Parathyroid adenoma (tissue), 2 donors: Measurements from ENCODE around the gene HOXB7.

Experiments used
- H2AFZ ChIP-seq: fragments of 300-600 bp; sonication (generic); one replicate; pipeline ENCODE4 v1.7.0; 2017; ENCODE audit warnings: antibody characterized with exemption, mild to moderate bottlenecking
- H3K27ac ChIP-seq: fragments of 300-600 bp; sonication (generic); one replicate; pipeline ENCODE4 v1.7.0; 2017
- H3K27me3 ChIP-seq: fragments of 300-600 bp; sonication (generic); one replicate; pipeline ENCODE4 v1.7.0; 2017; ENCODE audit warnings: low read length; ENCODE audit not compliant: control insufficient read depth, insufficient read depth
- H3K36me3 ChIP-seq: fragments of 300-600 bp; sonication (generic); one replicate; pipeline ENCODE4 v1.7.0; 2017; ENCODE audit warnings: low read length; ENCODE audit not compliant: control insufficient read depth, insufficient read depth
- H3K4me1 ChIP-seq: fragments of 300-600 bp; sonication (generic); one replicate; pipeline ENCODE4 v1.7.0; 2017; ENCODE audit warnings: control low read depth
- H3K4me2 ChIP-seq: fragments of 300-600 bp; sonication (generic); one replicate; pipeline ENCODE4 v1.7.0; 2017; ENCODE audit warnings: low read length
- H3K4me3 ChIP-seq: fragments of 300-600 bp; sonication (generic); one replicate; pipeline ENCODE4 v1.7.0; 2017; ENCODE audit warnings: low read depth, low read length
- H3K79me2 ChIP-seq: fragments of 300-600 bp; sonication (generic); one replicate; pipeline ENCODE4 v1.7.0; 2017; ENCODE audit warnings: control low read depth
- H3K9ac ChIP-seq: fragments of 300-600 bp; sonication (generic); one replicate; pipeline ENCODE4 v1.7.0; 2017; ENCODE audit warnings: mild to moderate bottlenecking
- H3K9me3 ChIP-seq: fragments of 300-600 bp; sonication (generic); one replicate; pipeline ENCODE4 v1.7.0; 2017; ENCODE audit warnings: low read length; ENCODE audit not compliant: control insufficient read depth
- CTCF ChIP-seq: fragments of 300-600 bp; sonication (generic); IDR thresholded peaks from one replicate; pipeline ENCODE4 v1.7.0; 2017; ENCODE audit warnings: antibody characterized with exemption, mild to moderate bottlenecking
- donor health status: primary hyperparathyroidism.

Gene HOXB7

GRCh38 chr17:48594538-48595277 is 16.1 kb downstream of the HOXB7 start:
- Histone ChIP-seq H3K27me3 (peaks cover 6% of the 10 kb centered on the region), H3K27ac (no peak overlapping the region), H3K9ac (no peak overlapping the region), H3K36me3 (no peaks in the 10 kb centered on the region), H2AFZ (no peak overlapping the region), H3K79me2 (no peaks in the 10 kb centered on the region), H3K4me1 (no peaks in the 10 kb centered on the region), H3K4me2 (no peak overlapping the region), H3K9me3 (no peaks in the 10 kb centered on the region), H3K4me3 (no peak overlapping the region)
- TF ChIP-seq CTCF: no peak

DNA sequence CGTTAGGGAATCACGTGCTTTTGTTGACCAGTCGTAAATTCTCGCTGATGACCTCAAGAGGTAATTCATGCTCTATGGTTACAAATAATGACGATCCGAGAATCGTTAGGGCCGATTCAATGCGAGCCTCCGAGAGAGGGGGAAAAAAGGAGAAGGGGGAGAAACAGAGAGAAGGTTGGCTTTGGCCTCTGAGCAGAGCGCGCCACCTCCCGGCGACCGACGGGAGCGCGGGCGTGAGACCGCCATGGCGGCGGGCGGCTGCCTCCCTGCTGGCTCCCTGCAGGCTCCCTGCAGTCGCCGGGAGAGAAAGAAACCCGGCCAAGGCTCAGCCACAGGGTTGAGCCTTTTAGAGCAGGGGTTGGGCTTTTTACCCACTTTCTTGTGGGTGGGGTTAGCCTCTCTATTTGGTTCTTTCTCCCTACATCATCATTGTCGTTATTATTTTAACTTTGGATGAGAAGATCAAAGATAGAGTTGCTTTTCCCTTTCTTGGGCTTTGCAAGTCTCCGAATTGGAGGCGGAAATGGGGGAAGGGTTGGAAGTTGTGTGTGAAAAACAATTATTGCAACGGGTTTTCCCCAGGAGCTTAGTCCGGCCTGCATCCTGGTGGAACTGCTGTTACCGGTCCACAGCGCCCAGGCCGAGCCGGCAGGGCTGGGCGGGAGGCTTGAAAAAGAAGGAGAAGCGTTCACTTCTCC is 16.8 kb downstream of the HOXB7 start:
- Histone ChIP-seq H3K27ac (no peak overlapping the region), H3K79me2 (no peaks in the 10 kb centered on the region), H3K4me3 (peak overlapping the region; percentile 58), H3K27me3 (peaks cover 6% of the 10 kb centered on the region), H2AFZ (no peak overlapping the region), H3K4me1 (no peaks in the 10 kb centered on the region), H3K36me3 (no peaks in the 10 kb centered on the region), H3K9me3 (no peaks in the 10 kb centered on the region), H3K4me2 (peak overlapping the region; percentile 97), H3K9ac (no peak overlapping the region)
- TF ChIP-seq CTCF: peak; percentile 50

DNA sequence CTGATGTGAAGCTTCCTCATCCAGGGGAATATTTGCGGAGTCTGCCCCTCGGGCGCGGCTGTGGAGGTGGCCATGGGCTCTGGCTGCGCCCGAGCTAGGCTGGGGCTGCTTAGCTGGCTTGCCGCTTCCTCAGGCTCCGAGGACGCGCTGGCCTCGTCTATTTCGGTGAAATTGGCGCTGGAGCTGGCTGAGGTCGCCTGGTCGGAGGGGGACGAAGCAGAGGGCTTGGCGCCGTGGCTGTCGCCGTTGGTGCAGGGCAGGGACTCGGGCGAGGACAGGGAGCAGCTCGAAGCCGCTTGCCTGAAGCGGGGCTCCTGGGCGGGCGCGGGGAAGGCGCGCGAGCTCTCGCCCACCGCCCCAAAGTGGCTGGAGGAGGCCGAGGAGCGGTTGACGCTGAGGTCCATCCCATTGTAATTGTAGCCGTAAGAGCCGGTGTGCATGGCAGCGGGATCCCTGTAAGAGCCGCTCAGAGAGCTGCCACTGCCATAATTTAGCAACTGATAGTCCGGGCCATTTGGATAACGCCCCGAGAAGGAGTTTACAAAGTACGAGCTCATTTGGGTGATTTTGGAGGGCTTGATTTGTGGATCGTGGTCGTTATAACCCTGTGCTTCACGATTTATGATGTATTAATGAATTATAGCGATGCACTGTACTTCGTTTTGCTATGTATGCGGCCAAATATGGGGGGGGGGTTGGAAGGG is 17.5 kb downstream of the HOXB7 start, which contains the start of gene HOXB5:
TSS of gene HOXB5 (minus strand) at position 654 of the 704 bp plus-strand sequence. CDS start at position 557, 97 bp downstream.
- Histone ChIP-seq H3K9me3 (no peaks in the 10 kb centered on the region), H2AFZ (no peak within 1 kb of the TSS), H3K4me1 (no peaks in the 10 kb centered on the region), H3K36me3 (no peaks in the 10 kb centered on the region), H3K27ac (no peak within 1 kb of the TSS), H3K9ac (no peak within 1 kb of the TSS), H3K4me3 (peak within 1 kb of the TSS; percentile 58), H3K79me2 (no peaks in the 10 kb centered on the region), H3K27me3 (peaks cover 6% of the 10 kb centered on the region), H3K4me2 (peak within 1 kb of the TSS; percentile 97)
- TF ChIP-seq CTCF: no peak

- no peak for TF ChIP-seq CTCF
- H3K27me3 ChIP-seq: peaks cover 3% of the 10 kb centered on the region
- no peak overlapping the region for H3K27ac ChIP-seq
- H3K9ac ChIP-seq: no peak overlapping the region
- H3K4me1 ChIP-seq: no peaks in the 10 kb centered on the region
- H2AFZ ChIP-seq: no peak overlapping the region
- H3K4me3 ChIP-seq: peak overlapping the region; percentile 58
- no peaks in the 10 kb centered on the region for H3K9me3 ChIP-seq
- H3K36me3 ChIP-seq: no peaks in the 10 kb centered on the region
- H3K4me2 ChIP-seq: peak overlapping the region; percentile 42
- no peaks in the 10 kb centered on the region for H3K79me2 ChIP-seq
Measured at GRCh38 chr17:48592577-48592976, 18.2 kb downstream of the HOXB7 start.
